Measurements from ENCODE around the gene KCNJ15. TPM values are rescaled to one million over a fixed set of nuclear protein-coding genes. Genes with fewer than 3 reads are reported as not detected.

The KCNJ15 gene
- total RNA-seq, 4 donors from 2014 or later, result 5.8 TPM; not detected in 3

- Histone ChIP-seq H3K27ac (no peak overlapping the region), H3K27me3 (no peaks in the 10 kb centered on the region), H3K36me3 (no peaks in the 10 kb centered on the region), H3K9me3 (no peaks in the 10 kb centered on the region), H3K4me1 (no peaks in the 10 kb centered on the region), H3K4me3 (no peak overlapping the region)
- DNase-seq, result no peak
- no peak for TF ChIP-seq CTCF (IDR thresholded peaks at IDR 0.05)
- no peak for TF ChIP-seq POLR2A (IDR thresholded peaks at IDR 0.05)
Measured at GRCh38 chr21:38280867-38281266, 24.1 kb downstream of the KCNJ15 start.

- Histone ChIP-seq H3K4me3 (no peak overlapping the region), H3K27ac (no peak overlapping the region), H3K36me3 (no peaks in the 10 kb centered on the region), H3K27me3 (no peaks in the 10 kb centered on the region), H3K4me1 (no peaks in the 10 kb centered on the region), H3K9me3 (no peaks in the 10 kb centered on the region)
- no peak for DNase-seq
- TF ChIP-seq CTCF (IDR thresholded peaks at IDR 0.05), result no peak
- TF ChIP-seq POLR2A (IDR thresholded peaks at IDR 0.05), result no peak
Measured at GRCh38 chr21:38282921-38283320, 26.1 kb downstream of the KCNJ15 start.

GRCh38 chr21:38284216-38284615 lies 27.4 kb downstream of the KCNJ15 start:
- no peaks in the 10 kb centered on the region for H3K36me3 ChIP-seq
- H3K4me1 ChIP-seq, result no peaks in the 10 kb centered on the region
- no peak for DNase-seq
- no peaks in the 10 kb centered on the region for H3K27me3 ChIP-seq
- H3K4me3 ChIP-seq, result no peak overlapping the region
- no peaks in the 10 kb centered on the region for H3K9me3 ChIP-seq
- H3K27ac ChIP-seq, result no peak overlapping the region
- TF ChIP-seq POLR2A (IDR thresholded peaks at IDR 0.05), result no peak
- no peak for TF ChIP-seq CTCF (IDR thresholded peaks at IDR 0.05)

- DNase-seq, result no peak
- Histone ChIP-seq H3K36me3 (no peaks in the 10 kb centered on the region), H3K9me3 (no peaks in the 10 kb centered on the region), H3K4me1 (no peaks in the 10 kb centered on the region), H3K27me3 (no peaks in the 10 kb centered on the region), H3K4me3 (no peak overlapping the region), H3K27ac (no peak overlapping the region)
- TF ChIP-seq CTCF (IDR thresholded peaks at IDR 0.05) (no peak), POLR2A (IDR thresholded peaks at IDR 0.05) (no peak)
Measured at GRCh38 chr21:38286739-38287471, 30.1 kb downstream of the KCNJ15 start.

- no peaks in the 10 kb centered on the region for H3K36me3 ChIP-seq
- TF ChIP-seq CTCF (IDR thresholded peaks at IDR 0.05) (no peak), POLR2A (IDR thresholded peaks at IDR 0.05) (no peak)
- DNase-seq, result no peak
- H3K4me1 ChIP-seq, result no peaks in the 10 kb centered on the region
- no peak overlapping the region for H3K27ac ChIP-seq
- H3K27me3 ChIP-seq, result no peaks in the 10 kb centered on the region
- H3K9me3 ChIP-seq, result no peaks in the 10 kb centered on the region
- H3K4me3 ChIP-seq, result no peak overlapping the region
Measured at GRCh38 chr21:38287476-38287875, 30.7 kb downstream of the KCNJ15 start.

Data from Peyer's patch (tissue), 4 donors.